HepG2 (cell line): ENCODE data around the gene KIF22. TPM values are rescaled to one million over a fixed set of nuclear protein-coding genes. Genes with fewer than 3 reads are reported as not detected.
A peak's percentile ranks its signal among the peaks of the same experiment; 100 is the strongest.

ENCODE experiments used
- BORCS8-MEF2B ChIP-seq: sonication (generic); formaldehyde crosslinking; IDR thresholded peaks from 2 replicates; pipeline ENCODE4 v1.8.0; 2022; ENCODE audit warnings: mild to moderate bottlenecking, missing genetic modification reagents
- BRD4 ChIP-seq: sonication (generic); formaldehyde crosslinking; IDR thresholded peaks from 2 replicates; pipeline ENCODE4 v1.4.0; 2020; ENCODE audit warnings: missing genetic modification reagents
- EP300 ChIP-seq, 3 experiments: sonication (generic) in 1 of 3; formaldehyde crosslinking in 1 of 3; IDR thresholded peaks; 2 replicates each; pipeline versions ENCODE4 v1.5.1 to v1.6.1; 2011 to 2020; ENCODE audit warnings: low read depth in 2 of 3, low read length in 2 of 3, borderline replicate concordance in 1 of 3, improper control_type of control experiment in 1 of 3, mild to moderate bottlenecking in 1 of 3, missing genetic modification reagents in 1 of 3, moderate library complexity in 1 of 3
- HINFP ChIP-seq: sonication (generic); formaldehyde crosslinking; IDR thresholded peaks from 2 replicates; pipeline ENCODE4 v1.4.0; 2020; ENCODE audit warnings: low read depth, mild to moderate bottlenecking, missing genetic modification reagents
- PITX1 ChIP-seq: sonication (generic); formaldehyde crosslinking; IDR thresholded peaks from 2 replicates; pipeline ENCODE4 v1.5.1; 2020; ENCODE audit warnings: mild to moderate bottlenecking, missing genetic modification reagents
- RBM39 ChIP-seq: fragments of 200-400 bp; formaldehyde crosslinking; IDR thresholded peaks from one replicate; pipeline ENCODE4 v1.6.1; 2018; ENCODE audit warnings: antibody characterized with exemption, mild to moderate bottlenecking, low read depth, low read length; ENCODE audit not compliant: poor library complexity, severe bottlenecking
- RERE ChIP-seq: IDR thresholded peaks from 2 replicates; pipeline ENCODE4 v1.6.1; 2016; ENCODE audit warnings: low read depth, missing genetic modification reagents, missing compliant biosample characterization
- SNAI1 ChIP-seq: sonication (generic); formaldehyde crosslinking; IDR thresholded peaks from 2 replicates; pipeline ENCODE4 v1.5.0; 2020; ENCODE audit warnings: mild to moderate bottlenecking, missing genetic modification reagents, borderline replicate concordance
- SP4 ChIP-seq: sonication (generic); formaldehyde crosslinking; IDR thresholded peaks from 2 replicates; pipeline ENCODE4 v1.8.1; 2023; ENCODE audit warnings: mild to moderate bottlenecking, missing genetic modification reagents
- TAF1 ChIP-seq: sonication (generic); formaldehyde crosslinking; IDR thresholded peaks from 2 replicates; pipeline ENCODE4 v1.4.0; 2020; ENCODE audit warnings: missing genetic modification reagents
- ZC3H4 ChIP-seq: sonication (generic); formaldehyde crosslinking; IDR thresholded peaks from 2 replicates; pipeline ENCODE4 v1.4.0; 2020; ENCODE audit warnings: missing genetic modification reagents, borderline replicate concordance
- ZNF207 ChIP-seq: fragments of 450-650 bp; IDR thresholded peaks from 2 replicates; pipeline ENCODE4 v1.6.1; 2016; ENCODE audit warnings: antibody characterized with exemption, borderline replicate concordance
- ZNF253 ChIP-seq: sonication (generic); formaldehyde crosslinking; IDR thresholded peaks from 2 replicates; pipeline ENCODE4 v1.8.0; 2022; ENCODE audit warnings: mild to moderate bottlenecking, missing genetic modification reagents, borderline replicate concordance
- ZNF501 ChIP-seq: sonication (generic); formaldehyde crosslinking; IDR thresholded peaks from 2 replicates; pipeline ENCODE4 v1.5.1; 2020; ENCODE audit warnings: mild to moderate bottlenecking, moderate library complexity, missing genetic modification reagents
- ZNF530 ChIP-seq: sonication (generic); formaldehyde crosslinking; IDR thresholded peaks from 2 replicates; pipeline ENCODE4 v1.5.0; 2020; ENCODE audit warnings: low read depth, mild to moderate bottlenecking, missing genetic modification reagents
- ZNF616 ChIP-seq: sonication (generic); formaldehyde crosslinking; IDR thresholded peaks from 2 replicates; pipeline ENCODE4 v1.5.0; 2020; ENCODE audit warnings: low read depth, mild to moderate bottlenecking, missing genetic modification reagents
- ZNF749 ChIP-seq: sonication (generic); formaldehyde crosslinking; IDR thresholded peaks from 2 replicates; pipeline ENCODE4 v1.8.0; 2022; ENCODE audit warnings: mild to moderate bottlenecking, missing genetic modification reagents, moderate library complexity, borderline replicate concordance
- ZNF775 ChIP-seq: sonication (generic); formaldehyde crosslinking; IDR thresholded peaks from 2 replicates; pipeline ENCODE4 v1.4.0; 2020; ENCODE audit warnings: missing genetic modification reagents, mild to moderate bottlenecking, moderate library complexity, borderline replicate concordance
- ZNF878 ChIP-seq: sonication (generic); formaldehyde crosslinking; IDR thresholded peaks from 2 replicates; pipeline ENCODE4 v1.8.1; 2023; ENCODE audit warnings: mild to moderate bottlenecking, missing genetic modification reagents, moderate library complexity
- polyA plus RNA-seq, 8 experiments: library from polyadenylated mRNA; depleted of rRNA in 3 of 8; stranded (reverse) in 7 of 8; unstranded in 1 of 8; fragments of >200 nt; fragmentation: Illumina TruSeq in 4 of 8; extraction: Trizol in 4 of 8; gene quantifications; 2 replicates each; pipeline versions ENCODE4 v1.2.1 to v1.2.3, GENCODE V29; 2011 to 2016; ENCODE audit warnings: low read depth in 4 of 8, missing spikeins in 1 of 8, mixed read lengths in 1 of 8; ENCODE audit not compliant: insufficient read depth in 1 of 8
- total RNA-seq, 5 experiments: library from RNA; depleted of rRNA; stranded (reverse); fragments of >200 nt; fragmentation: Illumina TruSeq; extraction: Trizol; gene quantifications; 2 replicates each; pipeline ENCODE4 v1.2.3, GENCODE V29; 2016; ENCODE audit warnings: low read depth in 1 of 5
- TF ChIP-seq, protein P1 (sequence below): IDR thresholded peaks from 2 replicates; pipeline ENCODE4 v1.6.1; 2016; ENCODE audit warnings: low read depth, control low read depth

Gene KIF22
- total and polyA plus RNA-seq, 2 of the 13 experiments (the other 11 are each of a cell fraction or from before 2014, with no cell fraction given) = 95.8 to 118 TPM

DNA sequence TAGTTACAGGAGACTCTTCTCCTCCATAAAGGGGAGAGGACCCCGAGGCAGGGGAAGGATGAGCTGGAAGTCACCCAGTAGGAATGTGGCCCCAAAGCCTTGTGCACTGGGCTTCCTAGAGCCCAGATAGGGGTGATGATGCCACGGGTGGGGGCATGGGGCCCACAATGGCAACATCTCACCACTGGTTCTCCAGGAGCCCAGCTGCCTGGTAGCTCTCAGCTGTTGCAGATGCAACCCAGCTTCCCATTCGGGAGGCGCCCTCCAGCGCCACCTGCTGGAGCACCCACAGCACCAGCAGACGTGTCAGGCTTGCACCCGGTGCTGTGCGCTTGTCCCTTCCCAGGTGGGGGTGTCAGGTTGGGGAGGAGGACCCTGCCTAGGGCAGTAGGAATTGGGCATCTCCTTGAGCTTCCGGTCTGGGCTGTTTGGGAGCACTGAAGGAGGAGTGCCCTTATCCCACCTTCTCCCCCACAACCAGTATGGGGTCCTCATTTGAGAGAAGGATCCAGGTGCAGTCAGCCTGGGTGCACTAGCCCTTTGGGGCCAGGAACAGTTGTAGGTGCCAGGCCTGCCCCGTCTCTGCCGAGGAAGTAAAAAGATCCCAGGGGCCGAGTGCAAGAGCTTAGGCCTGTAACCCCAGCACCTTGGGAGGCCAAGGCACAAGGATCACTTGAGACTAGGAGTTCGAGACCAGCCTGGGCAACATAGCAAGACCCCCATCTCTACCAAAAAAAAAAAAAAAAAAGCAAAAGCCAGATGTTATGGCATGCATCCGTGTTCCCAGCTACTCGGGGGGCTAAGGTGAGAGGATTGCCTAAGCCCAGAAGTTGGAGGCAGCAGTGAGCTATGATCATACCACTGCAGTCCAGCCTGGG lies 58.1 kb downstream of the KIF22 start (continued):
- TF ChIP-seq HINFP (CRISPR knock-in tag) (peak; percentile 73; the same call in 1 of the 2 replicates), ZC3H4 (CRISPR knock-in tag) (no peak), PITX1 (CRISPR knock-in tag) (0 out of 2 replicates have a peak, but pooled peaks have one; percentile 53), TAF1 (CRISPR knock-in tag) (no peak), SNAI1 (CRISPR knock-in tag) (no peak), SP4 (CRISPR knock-in tag) (peak; percentile 68; the same call in 1 of the 2 replicates), BRD4 (no peak), ZNF207 (no peak), ZNF775 (CRISPR knock-in tag) (no peak), RERE (CRISPR knock-in tag) (no peak), RBM39 (peak; percentile 60), EP300 (IDR thresholded peaks at IDR 0.05; ENCODE audit: low read depth in 2 of 2, low read length in 2 of 2) (no peak), EP300 (CRISPR knock-in tag; IDR thresholded peaks at IDR 0.05; ENCODE audit: borderline replicate concordance) (no peak), ZNF616 (CRISPR knock-in tag) (no peak), ZNF749 (CRISPR knock-in tag) (no peak), ZNF530 (CRISPR knock-in tag) (no peak), BORCS8-MEF2B (CRISPR knock-in tag) (no peak; the same call in 1 of the 2 replicates), ZNF878 (CRISPR knock-in tag) (no peak), ZNF253 (no peak), ZNF501 (CRISPR knock-in tag) (no peak)
- TF ChIP-seq, protein P1, sequence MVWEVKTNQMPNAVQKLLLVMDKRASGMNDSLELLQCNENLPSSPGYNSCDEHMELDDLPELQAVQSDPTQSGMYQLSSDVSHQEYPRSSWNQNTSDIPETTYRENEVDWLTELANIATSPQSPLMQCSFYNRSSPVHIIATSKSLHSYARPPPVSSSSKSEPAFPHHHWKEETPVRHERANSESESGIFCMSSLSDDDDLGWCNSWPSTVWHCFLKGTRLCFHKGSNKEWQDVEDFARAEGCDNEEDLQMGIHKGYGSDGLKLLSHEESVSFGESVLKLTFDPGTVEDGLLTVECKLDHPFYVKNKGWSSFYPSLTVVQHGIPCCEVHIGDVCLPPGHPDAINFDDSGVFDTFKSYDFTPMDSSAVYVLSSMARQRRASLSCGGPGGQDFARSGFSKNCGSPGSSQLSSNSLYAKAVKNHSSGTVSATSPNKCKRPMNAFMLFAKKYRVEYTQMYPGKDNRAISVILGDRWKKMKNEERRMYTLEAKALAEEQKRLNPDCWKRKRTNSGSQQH (CRISPR knock-in tag) = peak; percentile 75; the same call in 1 of the 2 replicates
